Epithelial cell of alveolus of lung (primary cell): Measurements from ENCODE around the gene GOLGA6L26. TPM values are rescaled to one million over a fixed set of nuclear protein-coding genes. Genes with fewer than 3 reads are reported as not detected.

ENCODE experiments used
- total RNA-seq: library from RNA; depleted of rRNA; stranded (reverse); fragments of >200 nt; gene quantifications from 2 replicates; pipeline ENCODE4 v1.2.1, GENCODE V29; 2015

The GOLGA6L26 gene
- not detected in 2 replicates for total RNA-seq

GRCh38 chr15:23334096-23334495 is at the start of gene GOLGA6L26:
Gene GOLGA6L26 (minus strand): TSS chr15:23334196. CDS start chr15:23334135, 61 bp downstream.

GRCh38 chr15:23354448-23354847 is 20.5 kb upstream of the GOLGA6L26 start, which contains the start of gene GOLGA8S:
Gene GOLGA8S (plus strand): TSS chr15:23354748. CDS start chr15:23354810, 62 bp downstream.

Other genes starting within 250 kb of the GOLGA6L26 start
- gene GOLGA6L1, start 197.4 kb downstream of the GOLGA6L26 start, total RNA-seq, result not detected in 2 replicates
- gene GOLGA8S, start 20.6 kb upstream of the GOLGA6L26 start, total RNA-seq, result not detected in 2 replicates
- gene GOLGA6L2, start 113.0 kb upstream of the GOLGA6L26 start, total RNA-seq, result not detected in 2 replicates
- 0.08 TPM in 1 of 2 replicates, not detected in the other for gene MKRN3, start 231.5 kb upstream of the GOLGA6L26 start, total RNA-seq